Uterus (tissue), 2 donors: Measurements from ENCODE around the gene HHIPL1.

Experiments
- CTCF ChIP-seq, 4 experiments: fragments of 200-600 bp in 2 of 4; fragments of 450-650 bp in 2 of 4; sonication (generic) in 2 of 4; IDR thresholded peaks; one replicate each; pipeline ENCODE4 v1.5.1; 2016 to 2019; ENCODE audit warnings: antibody characterized with exemption in 4 of 4, mild to moderate bottlenecking in 2 of 4, moderate library complexity in 1 of 4
- POLR2A ChIP-seq, 2 donors: fragments of 450-650 bp; IDR thresholded peaks; one replicate each; pipeline ENCODE4 v1.6.1; 2016; ENCODE audit warnings: antibody characterized with exemption in 2 of 2, mild to moderate bottlenecking in 1 of 2, moderate library complexity in 1 of 2

- TF ChIP-seq POLR2A (IDR thresholded peaks at IDR 0.05) (no peak), CTCF (IDR thresholded peaks at IDR 0.05) (no peak)
Measured at GRCh38 chr14:99662846-99663245, 17.9 kb downstream of the HHIPL1 start.
